Endometrial microvascular endothelial cells (primary cell): ENCODE measurements around the gene LFNG. TPM values are rescaled to one million over a fixed set of nuclear protein-coding genes. Genes with fewer than 3 reads are reported as not detected.

ENCODE experiments used
- in situ Hi-C: cut with HindIII; loops from 2 replicates; pipeline ENCODE4 v1.10.0; 2017; ENCODE audit warnings: low sequenced_read_pairs, low pct_unique_long_range_greater_than_20kb; ENCODE audit errors: inconsistent ontology term
- total RNA-seq: library from RNA; depleted of rRNA; stranded (reverse); fragments of >200 nt; gene quantifications from one replicate; pipeline ENCODE4 v1.2.3, GENCODE V29; 2015; ENCODE audit errors: inconsistent ontology term

The LFNG gene
- total RNA-seq, 1 donor from 2014 or later = 2.5 TPM

- in situ Hi-C loops = no loop called here
Measured at GRCh38 chr7:2499719-2500430, 19.7 kb upstream of the LFNG start.

GRCh38 chr7:2500701-2501100 lies 18.9 kb upstream of the LFNG start:
- in situ Hi-C loops = no loop called here

- in situ Hi-C loops = no loop called here
Measured at GRCh38 chr7:2501947-2502646, 17.5 kb upstream of the LFNG start.

GRCh38 chr7:2502647-2502966 lies 17.0 kb upstream of the LFNG start:
- in situ Hi-C loops = no loop called here

- in situ Hi-C loops = no loop called here
Measured at GRCh38 chr7:2503056-2503941, 16.3 kb upstream of the LFNG start.

- in situ Hi-C loops = no loop called here
Measured at GRCh38 chr7:2504128-2504888, 15.3 kb upstream of the LFNG start.

GRCh38 chr7:2504889-2505375 lies 14.6 kb upstream of the LFNG start:
- in situ Hi-C loops = no loop called here

- in situ Hi-C loops = no loop called here
Measured at GRCh38 chr7:2505401-2505800, 14.2 kb upstream of the LFNG start.

- in situ Hi-C loops = no loop called here
Measured at GRCh38 chr7:2507208-2507916, 12.2 kb upstream of the LFNG start.

- in situ Hi-C loops = no loop called here
Measured at GRCh38 chr7:2507917-2508306, 11.7 kb upstream of the LFNG start.

GRCh38 chr7:2508327-2509215 lies 11.0 kb upstream of the LFNG start:
- in situ Hi-C loops = no loop called here

GRCh38 chr7:2509298-2509906 lies 10.2 kb upstream of the LFNG start:
- in situ Hi-C loops = no loop called here

- in situ Hi-C loops = no loop called here
Measured at GRCh38 chr7:2510130-2510776, 9.3 kb upstream of the LFNG start.

- in situ Hi-C loops = no loop called here
Measured at GRCh38 chr7:2510909-2511768, 8.4 kb upstream of the LFNG start.

GRCh38 chr7:2511769-2512168 lies 7.8 kb upstream of the LFNG start:
- in situ Hi-C loops = no loop called here

- in situ Hi-C loops = no loop called here
Measured at GRCh38 chr7:2512179-2512661, 7.4 kb upstream of the LFNG start.
